Measurements from ENCODE around the gene TSC22D1.

- TF ChIP-seq CTCF (conservative IDR thresholded peaks at IDR 0.05; ENCODE audit: low read depth, low read length) (no peak), EZH2 (IDR thresholded peaks at IDR 0.05; ENCODE audit: borderline replicate concordance, low read depth, low read length, poor library complexity, severe bottlenecking) (no peak)
Observed at GRCh38 chr13:44407891-44408290, 168.2 kb downstream of the TSC22D1 start.

All from A673 (cell line).